NCI-H187 (cell line): ENCODE data around the gene BCL2.

Experiments used
- DNase-seq, 2 experiments: peaks; one replicate each; lab custom pipeline; 2025; lab: John Stamatoyannopoulos, UW

Gene BCL2

DNA sequence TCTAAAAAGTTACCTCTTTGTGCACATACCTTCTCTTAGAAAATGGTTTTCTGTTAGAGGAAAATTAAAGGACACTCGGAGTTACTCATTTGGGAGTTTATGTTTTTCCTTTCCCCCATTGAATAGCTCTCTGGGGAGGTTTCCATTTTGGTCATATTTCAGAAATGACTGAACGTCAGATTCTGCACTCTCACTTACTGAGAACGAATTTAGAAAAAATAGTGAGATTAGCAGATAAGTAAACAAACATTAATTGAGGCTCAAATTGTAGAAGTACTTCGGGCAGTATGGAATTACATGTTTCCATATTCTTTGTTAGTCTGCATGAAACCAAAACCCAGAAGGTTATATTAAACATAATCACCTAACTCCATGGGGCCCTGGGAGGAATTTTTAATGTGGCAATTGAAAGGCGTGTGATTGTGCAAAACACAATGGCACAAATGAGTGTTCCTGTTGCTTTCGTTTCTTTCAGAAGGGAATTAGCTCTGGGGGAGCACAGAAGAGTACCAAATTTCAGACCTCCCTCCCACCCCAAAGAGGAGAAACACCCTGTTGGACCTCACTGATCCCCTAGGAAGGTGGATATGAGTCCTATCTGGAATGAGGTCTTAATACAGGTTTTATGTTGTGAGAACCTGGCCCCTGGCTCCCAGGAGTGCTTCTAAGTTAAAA lies 212.3 kb downstream of the BCL2 start:
- DNase-seq = no peak

DNA sequence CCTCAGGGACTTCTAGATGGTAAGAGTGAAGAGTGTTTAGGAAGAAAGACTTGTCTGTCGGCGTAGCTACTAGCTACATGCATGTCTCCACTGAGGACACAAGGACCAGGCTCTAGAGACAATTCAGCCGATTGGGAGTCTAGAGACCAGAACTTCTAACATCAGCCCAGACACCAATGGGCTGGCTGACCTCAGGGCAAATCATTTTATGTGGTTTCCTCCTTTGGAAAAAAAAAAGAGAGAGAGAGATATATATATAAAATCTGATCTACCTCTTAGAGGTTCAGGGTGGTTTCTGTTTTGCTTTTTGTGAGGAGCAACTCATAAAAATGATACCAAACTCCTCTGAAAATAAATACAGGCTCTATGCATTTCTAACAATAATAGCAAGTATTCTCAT lies 212.8 kb downstream of the BCL2 start:
- DNase-seq = no peak

- no peak for DNase-seq
Observed at GRCh38 chr18:63105636-63106316, 213.8 kb downstream of the BCL2 start.

GRCh38 chr18:63104868-63105267 lies 214.7 kb downstream of the BCL2 start:
- no peak for DNase-seq

DNA sequence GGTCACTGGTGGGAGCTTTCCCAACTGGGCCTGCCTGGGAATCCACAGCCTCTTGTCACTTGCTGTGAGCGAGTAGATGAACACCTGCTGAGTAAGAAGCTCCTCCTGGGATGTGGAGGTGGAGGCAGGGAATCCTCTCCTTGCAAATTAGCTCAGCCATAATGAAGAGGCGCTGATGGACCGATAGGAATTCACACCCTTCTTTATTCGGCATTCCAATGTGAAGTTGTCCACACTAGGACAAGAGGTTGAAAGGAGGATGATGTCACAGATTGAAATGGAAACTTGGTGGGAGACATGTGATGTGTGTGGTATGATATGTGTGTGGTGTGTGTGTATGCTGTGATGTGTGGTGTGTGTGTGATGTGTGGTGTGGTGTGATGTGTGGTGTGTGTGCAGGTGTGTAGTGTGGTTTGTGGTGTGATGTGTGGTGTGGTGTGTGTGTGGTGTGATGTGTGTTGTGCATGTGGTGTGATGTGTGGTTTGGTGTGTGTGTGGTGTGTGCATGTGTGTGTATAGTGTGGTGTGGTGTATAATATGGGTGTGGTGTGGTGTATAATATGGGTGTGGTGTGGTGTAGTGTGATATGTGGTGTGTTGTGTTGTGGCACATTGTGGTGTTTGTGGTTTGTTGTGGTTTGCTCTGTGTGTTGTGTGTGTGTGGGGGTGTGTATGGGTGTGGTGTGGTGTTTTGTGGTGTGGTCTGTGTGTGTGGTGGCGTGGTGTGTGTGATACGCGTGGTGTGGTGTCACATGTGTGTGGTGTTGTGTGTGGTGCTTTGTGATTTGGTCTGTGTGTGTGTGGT lies 216.4 kb downstream of the BCL2 start:
- DNase-seq = no peak

GRCh38 chr18:63100630-63101055 lies 218.9 kb downstream of the BCL2 start:
- DNase-seq = no peak

DNA sequence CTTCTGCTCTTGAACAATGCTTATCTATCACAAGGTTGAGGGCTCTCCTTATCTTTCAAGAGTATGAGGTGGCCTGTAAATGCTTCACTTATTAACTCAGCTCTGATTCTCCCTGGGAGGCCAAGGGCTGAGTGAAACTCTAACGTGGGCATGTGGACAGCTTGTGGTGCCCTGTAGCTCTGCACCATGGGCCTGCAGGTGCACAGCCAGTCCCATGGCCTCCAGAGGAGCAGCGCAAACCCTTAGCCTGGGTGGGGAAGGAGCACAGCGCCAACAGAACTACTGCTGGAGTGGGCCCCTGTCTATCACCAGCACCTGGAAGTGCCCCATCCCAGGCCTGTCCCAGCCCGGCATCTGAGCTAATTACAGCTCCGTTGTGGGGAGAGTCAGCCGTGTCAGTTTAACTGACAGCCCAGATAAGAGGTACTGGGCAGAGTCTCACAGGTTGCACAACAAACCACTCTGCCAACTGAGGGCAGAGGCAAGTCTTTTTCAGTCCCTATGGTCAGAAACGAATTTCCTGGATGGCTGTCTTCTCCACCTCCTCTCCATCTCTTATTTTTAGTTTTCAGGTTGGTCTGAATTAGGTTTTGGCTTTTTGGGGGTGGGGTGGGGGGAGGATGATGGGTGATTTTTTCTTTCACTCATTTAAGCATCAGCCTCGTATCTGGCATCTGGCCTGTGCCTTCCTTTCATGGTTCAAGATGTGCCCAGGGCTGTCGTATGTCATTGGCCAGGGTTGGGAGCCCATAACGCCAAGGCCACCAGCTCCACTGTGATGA lies 219.5 kb downstream of the BCL2 start:
- no peak for DNase-seq

GRCh38 chr18:63099091-63099840 lies 220.3 kb downstream of the BCL2 start:
- DNase-seq = no peak

DNA sequence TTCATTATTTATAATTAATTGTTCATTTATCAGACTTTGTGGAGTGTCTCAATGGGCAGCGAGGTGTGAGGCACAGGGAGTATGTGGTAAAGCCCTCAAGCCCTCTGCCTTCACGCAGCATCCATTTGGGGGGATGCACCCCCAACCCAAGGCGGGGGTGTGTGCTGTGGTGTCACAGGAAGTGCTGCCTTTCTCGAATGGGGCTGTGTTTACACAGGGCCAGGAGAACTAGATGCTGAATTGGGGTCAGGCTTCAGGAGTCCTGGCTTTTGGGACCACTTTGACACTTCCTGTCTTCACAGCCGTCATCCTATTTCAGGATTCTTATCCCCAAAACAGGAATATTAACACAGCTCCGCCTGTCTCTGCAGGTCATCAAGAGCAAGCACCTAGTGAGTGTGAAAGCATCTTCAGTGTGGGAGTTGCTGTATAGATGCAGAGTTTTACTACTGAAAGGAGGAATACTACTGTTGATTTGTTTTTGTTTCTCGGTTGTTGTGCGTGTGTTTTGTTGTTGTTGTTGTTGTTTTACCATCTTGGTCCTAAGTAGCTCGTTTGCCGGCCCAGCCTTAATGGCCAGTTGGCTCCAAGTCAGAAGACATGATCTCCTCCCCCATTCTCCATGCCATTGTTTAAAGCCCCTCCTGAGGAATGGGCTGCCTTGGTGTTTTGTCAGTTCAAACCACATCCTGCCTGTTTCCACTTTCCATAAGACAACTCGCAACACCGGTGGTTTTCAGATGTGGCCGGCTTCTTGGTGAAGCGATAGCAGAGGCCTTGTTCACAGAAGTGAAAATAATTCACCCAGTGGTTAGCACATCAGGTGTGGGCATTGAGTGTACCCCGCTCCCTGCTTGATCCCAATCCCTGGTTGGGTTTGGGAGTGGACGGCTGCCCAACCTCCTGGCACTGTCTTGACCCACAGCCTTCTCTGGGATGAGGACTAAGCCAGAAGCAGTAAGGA lies 221.3 kb downstream of the BCL2 start:
- DNase-seq = no peak

DNA sequence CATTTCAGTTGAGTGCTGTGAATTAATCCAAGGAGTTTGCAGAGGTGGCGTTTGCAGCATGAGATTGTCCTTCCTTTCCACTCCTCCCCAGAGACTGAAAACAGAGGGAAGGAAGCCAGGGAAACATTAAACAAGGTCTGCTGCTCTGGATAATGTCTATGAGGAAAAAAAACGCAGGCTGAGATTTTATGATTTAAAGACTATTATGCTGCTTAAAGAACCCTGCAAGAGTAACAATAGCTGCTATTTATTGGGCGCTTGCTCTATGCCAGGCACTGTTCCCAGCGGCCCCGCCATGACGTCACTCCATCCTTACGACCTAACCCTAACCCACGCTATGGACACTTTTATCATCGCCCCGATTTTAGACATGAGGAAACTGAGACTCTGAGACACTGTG lies 222.4 kb downstream of the BCL2 start:
- DNase-seq = no peak

- DNase-seq = no peak
Observed at GRCh38 chr18:63096327-63096874, 223.2 kb downstream of the BCL2 start.

DNA sequence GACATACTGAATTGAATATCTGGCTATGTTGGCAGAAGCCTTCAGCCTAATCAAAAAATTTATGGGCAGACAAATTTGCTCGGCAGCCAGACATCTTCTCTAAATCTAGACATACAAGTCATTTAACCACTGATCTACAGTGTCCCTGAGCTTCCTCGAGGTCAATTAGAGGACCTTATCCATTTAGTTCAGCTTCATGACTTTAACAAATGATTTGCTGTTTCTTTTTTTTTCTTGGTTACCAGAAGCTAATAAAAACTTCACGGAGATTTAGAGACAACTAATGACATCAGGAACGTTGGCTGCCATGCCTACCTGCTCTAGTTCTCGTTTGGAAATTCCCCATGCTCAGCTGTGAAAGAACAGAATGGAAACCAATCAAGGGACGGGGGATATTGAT lies 223.8 kb downstream of the BCL2 start:
- no peak for DNase-seq

GRCh38 chr18:63091671-63092364 lies 227.8 kb downstream of the BCL2 start:
- no peak for DNase-seq

- no peak for DNase-seq
Observed at GRCh38 chr18:63090334-63090733, 229.2 kb downstream of the BCL2 start.

- DNase-seq = no peak
Observed at GRCh38 chr18:63089041-63089440, 230.5 kb downstream of the BCL2 start.

DNA sequence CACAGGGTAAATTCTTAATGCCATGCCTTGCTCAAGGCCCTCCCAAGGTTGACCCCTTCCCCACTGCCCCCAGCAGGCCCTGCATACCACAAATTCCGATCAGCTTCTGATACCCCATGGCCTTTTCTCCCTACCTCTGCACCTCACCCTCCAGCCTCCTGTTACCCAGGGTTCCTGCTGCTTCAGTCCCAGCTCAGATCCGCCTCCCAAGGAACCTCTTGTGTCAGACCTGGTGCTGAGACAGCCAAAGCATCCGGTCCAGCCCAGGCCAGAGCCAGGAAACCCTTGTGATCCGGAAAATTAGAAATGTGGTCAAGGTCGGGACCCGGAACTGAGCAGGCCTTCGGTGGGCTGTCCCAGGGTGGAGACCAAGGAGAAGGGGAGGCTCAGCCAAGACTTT lies 231.3 kb downstream of the BCL2 start:
- no peak for DNase-seq

GRCh38 chr18:63087421-63088230 lies 231.9 kb downstream of the BCL2 start:
- no peak for DNase-seq

GRCh38 chr18:63085611-63086010 lies 234.0 kb downstream of the BCL2 start:
- no peak for DNase-seq

DNA sequence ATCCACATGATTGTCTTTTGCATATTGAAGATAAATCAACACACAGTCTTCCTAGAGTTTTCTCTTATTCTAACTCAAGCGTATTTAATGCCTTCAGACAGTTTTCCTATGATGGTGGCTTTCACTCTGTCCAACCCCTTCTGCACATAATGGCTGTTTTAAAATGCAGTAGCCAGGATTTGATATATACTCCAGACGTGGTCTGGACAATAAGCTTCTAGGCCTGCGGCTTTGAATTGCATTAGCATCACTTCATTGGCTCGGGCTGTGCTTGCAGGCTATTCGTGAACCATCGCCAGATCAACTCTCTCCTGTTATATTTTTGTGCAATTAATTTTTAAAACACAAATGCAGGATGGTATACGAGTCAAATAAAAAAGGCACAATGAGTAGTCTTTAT lies 235.3 kb downstream of the BCL2 start:
- no peak for DNase-seq
